22Rv1 (cell line): ENCODE measurements around the gene THBD.

Experiments used
- CTCF ChIP-seq: fragments of 450-650 bp; IDR thresholded peaks from 2 replicates; pipeline ENCODE4 v1.5.1; 2017; ENCODE audit warnings: mild to moderate bottlenecking
- ZFX ChIP-seq: fragments of 450-650 bp; IDR thresholded peaks from 2 replicates; pipeline ENCODE4 v1.6.1; 2017; ENCODE audit warnings: antibody characterized with exemption, borderline replicate concordance

- TF ChIP-seq CTCF (no peak), ZFX (no peak)
Measured at GRCh38 chr20:23029324-23029723, 20.1 kb downstream of the THBD start.
